DOHH2 (cell line): ENCODE measurements around the gene LAMA4.

ENCODE experiments used
- H3F3A ChIP-seq: fragments of 200-600 bp; sonication (generic), shearing (Covaris generic); 2 replicates; pipeline ENCODE4 v1.6.0; 2016; ENCODE audit warnings: antibody characterized with exemption, mild to moderate bottlenecking; ENCODE audit not compliant: control insufficient read depth, insufficient read depth
- H3K27ac ChIP-seq: fragments of 200-600 bp; sonication (generic); 2 replicates; pipeline ENCODE4 v1.5.1; 2014; ENCODE audit warnings: low read depth, mild to moderate bottlenecking, low read length, moderate library complexity
- H3K27me3 ChIP-seq: fragments of 200-600 bp; sonication (generic); 2 replicates; pipeline ENCODE4 v1.6.1; 2014; ENCODE audit warnings: mild to moderate bottlenecking, low read length, mixed read lengths; ENCODE audit not compliant: control insufficient read depth
- H3K36me3 ChIP-seq: fragments of 200-600 bp; sonication (generic); 2 replicates; pipeline ENCODE4 v1.6.1; 2014; ENCODE audit warnings: mild to moderate bottlenecking, low read length, moderate library complexity, mixed read lengths; ENCODE audit not compliant: control insufficient read depth
- H3K4me1 ChIP-seq: fragments of 200-600 bp; sonication (generic); 2 replicates; pipeline ENCODE4 v1.6.1; 2014; ENCODE audit warnings: mild to moderate bottlenecking, low read length, mixed read lengths; ENCODE audit not compliant: control insufficient read depth
- H3K4me2 ChIP-seq: fragments of 200-600 bp; sonication (generic); 2 replicates; pipeline ENCODE4 v1.6.0; 2014; ENCODE audit warnings: mild to moderate bottlenecking, low read length, moderate library complexity
- H3K4me3 ChIP-seq: fragments of 200-600 bp; sonication (generic); 2 replicates; pipeline ENCODE4 v1.5.1; 2014; ENCODE audit warnings: mild to moderate bottlenecking, low read length, mixed read lengths
- H3K79me2 ChIP-seq: fragments of 200-600 bp; sonication (generic); 2 replicates; pipeline ENCODE4 v1.6.1; 2014; ENCODE audit warnings: mild to moderate bottlenecking, low read length, mixed read lengths; ENCODE audit not compliant: control insufficient read depth
- H3K9me2 ChIP-seq: fragments of 200-600 bp; sonication (generic); replicated peaks from 2 replicates; pipeline ENCODE4 v1.6.1; 2014; ENCODE audit warnings: mild to moderate bottlenecking, low read length, mixed read lengths; ENCODE audit not compliant: control insufficient read depth
- H3K9me3 ChIP-seq: fragments of 200-600 bp; sonication (generic); 2 replicates; pipeline ENCODE4 v1.6.1; 2014; ENCODE audit warnings: antibody characterized with exemption, low read length, mixed read lengths; ENCODE audit not compliant: control insufficient read depth, insufficient read depth
- H4K20me1 ChIP-seq: fragments of 200-600 bp; sonication (generic); 2 replicates; pipeline ENCODE4 v1.6.0; 2014; ENCODE audit warnings: low read depth, mild to moderate bottlenecking, antibody characterized with exemption, low read length, moderate library complexity; ENCODE audit not compliant: control insufficient read depth, insufficient read depth
- EZH2phosphoT487 ChIP-seq: fragments of 200-600 bp; sonication (generic); IDR thresholded peaks from 2 replicates; pipeline ENCODE4 v1.6.1; 2017; ENCODE audit warnings: borderline replicate concordance, mild to moderate bottlenecking, antibody characterized with exemption, low read length, moderate library complexity, mixed read lengths
- TF ChIP-seq, protein P1 (sequence below): fragments of 200-600 bp; sonication (generic); IDR thresholded peaks from one replicate; pipeline ENCODE4 v1.5.1; 2014; ENCODE audit warnings: antibody characterized with exemption, mild to moderate bottlenecking, low read depth, low read length; ENCODE audit not compliant: poor library complexity, severe bottlenecking

Gene LAMA4

DNA sequence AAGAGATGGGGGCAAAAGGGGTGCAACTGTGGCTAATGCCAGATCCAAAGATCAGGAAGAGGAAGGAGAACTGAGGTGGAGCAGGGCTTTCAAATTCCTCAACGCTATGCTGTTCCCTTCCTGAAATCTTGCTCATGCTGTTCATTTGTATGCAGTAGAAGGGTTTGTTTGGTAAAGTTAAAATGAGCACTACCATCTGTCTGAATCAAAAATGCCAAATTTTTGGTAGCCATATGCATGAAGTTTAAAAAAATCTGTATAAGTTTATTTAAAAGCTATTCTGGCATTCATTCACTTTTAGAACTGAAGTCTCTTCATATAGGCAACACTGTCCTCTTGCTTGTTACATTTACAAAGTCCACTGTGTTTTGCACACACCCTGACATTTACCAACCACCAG is 84.8 kb downstream of the LAMA4 start:
- Histone ChIP-seq H3K27ac (no peak overlapping the region), H3K36me3 (no peaks in the 10 kb centered on the region), H3K4me1 (no peaks in the 10 kb centered on the region), H4K20me1 (no peaks in the 10 kb centered on the region), H3K27me3 (peaks cover 16% of the 10 kb centered on the region), H3K79me2 (no peaks in the 10 kb centered on the region), H3K9me3 (no peaks in the 10 kb centered on the region), H3K4me3 (no peak overlapping the region), H3F3A (no peaks in the 10 kb centered on the region), H3K9me2 (no peaks in the 10 kb centered on the region), H3K4me2 (no peak overlapping the region)
- TF ChIP-seq, protein P1, sequence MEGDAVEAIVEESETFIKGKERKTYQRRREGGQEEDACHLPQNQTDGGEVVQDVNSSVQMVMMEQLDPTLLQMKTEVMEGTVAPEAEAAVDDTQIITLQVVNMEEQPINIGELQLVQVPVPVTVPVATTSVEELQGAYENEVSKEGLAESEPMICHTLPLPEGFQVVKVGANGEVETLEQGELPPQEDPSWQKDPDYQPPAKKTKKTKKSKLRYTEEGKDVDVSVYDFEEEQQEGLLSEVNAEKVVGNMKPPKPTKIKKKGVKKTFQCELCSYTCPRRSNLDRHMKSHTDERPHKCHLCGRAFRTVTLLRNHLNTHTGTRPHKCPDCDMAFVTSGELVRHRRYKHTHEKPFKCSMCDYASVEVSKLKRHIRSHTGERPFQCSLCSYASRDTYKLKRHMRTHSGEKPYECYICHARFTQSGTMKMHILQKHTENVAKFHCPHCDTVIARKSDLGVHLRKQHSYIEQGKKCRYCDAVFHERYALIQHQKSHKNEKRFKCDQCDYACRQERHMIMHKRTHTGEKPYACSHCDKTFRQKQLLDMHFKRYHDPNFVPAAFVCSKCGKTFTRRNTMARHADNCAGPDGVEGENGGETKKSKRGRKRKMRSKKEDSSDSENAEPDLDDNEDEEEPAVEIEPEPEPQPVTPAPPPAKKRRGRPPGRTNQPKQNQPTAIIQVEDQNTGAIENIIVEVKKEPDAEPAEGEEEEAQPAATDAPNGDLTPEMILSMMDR, result no peak
- no peak for TF ChIP-seq EZH2phosphoT487

GRCh38 chr6:112163295-112164257 is 90.8 kb downstream of the LAMA4 start:
- Histone ChIP-seq H3K9me2 (no peaks in the 10 kb centered on the region), H3K27me3 (peaks cover 28% of the 10 kb centered on the region), H3K27ac (no peak overlapping the region), H3K4me2 (no peak overlapping the region), H4K20me1 (no peaks in the 10 kb centered on the region), H3K9me3 (no peaks in the 10 kb centered on the region), H3K36me3 (no peaks in the 10 kb centered on the region), H3F3A (no peaks in the 10 kb centered on the region), H3K79me2 (no peaks in the 10 kb centered on the region), H3K4me1 (no peaks in the 10 kb centered on the region), H3K4me3 (no peak overlapping the region)
- TF ChIP-seq EZH2phosphoT487, result no peak
- TF ChIP-seq, protein P1, result peak; percentile 90

GRCh38 chr6:112160745-112161144 is 93.6 kb downstream of the LAMA4 start:
- Histone ChIP-seq H3K4me2 (no peak overlapping the region), H3K27me3 (peaks cover 23% of the 10 kb centered on the region), H3K4me3 (no peak overlapping the region), H3K4me1 (peaks cover 2% of the 10 kb centered on the region; the same call in 1 of the 2 replicates), H3K9me2 (no peaks in the 10 kb centered on the region), H4K20me1 (no peaks in the 10 kb centered on the region), H3K9me3 (no peaks in the 10 kb centered on the region), H3K79me2 (no peaks in the 10 kb centered on the region), H3F3A (no peaks in the 10 kb centered on the region), H3K36me3 (no peaks in the 10 kb centered on the region), H3K27ac (no peak overlapping the region)
- TF ChIP-seq, protein P1, result no peak
- TF ChIP-seq EZH2phosphoT487, result no peak
